Liver (tissue), 3 donors: ENCODE results near the gene SMAD7.

Source experiments
- CTCF ChIP-seq: fragments of 150-350 bp; IDR thresholded peaks from 2 replicates; pipeline ENCODE4 v1.5.1; 2017; ENCODE audit warnings: improper control_type of control experiment, low read depth, low read length; ENCODE audit not compliant: missing input control
- EGR1 ChIP-seq, 2 donors: IDR thresholded peaks; 2 replicates each; pipeline ENCODE4 v1.6.1; 2016 to 2018; ENCODE audit warnings: antibody characterized with exemption in 2 of 2, low read depth in 2 of 2
- GABPA ChIP-seq, 2 donors: IDR thresholded peaks in 1 of 2; conservative IDR thresholded peaks in 1 of 2; 2 replicates each; pipeline ENCODE4 v1.6.1; 2016; ENCODE audit warnings: antibody characterized with exemption in 2 of 2, mild to moderate bottlenecking in 1 of 2, moderate library complexity in 1 of 2
- HNF4A ChIP-seq, 2 donors: conservative IDR thresholded peaks; 2 replicates each; pipeline ENCODE4 v1.6.1; 2016; ENCODE audit warnings: antibody characterized with exemption in 2 of 2, mild to moderate bottlenecking in 2 of 2
- HNF4G ChIP-seq: IDR thresholded peaks from 2 replicates; pipeline ENCODE4 v1.6.1; 2016; ENCODE audit warnings: antibody characterized with exemption
- JUND ChIP-seq, 2 donors: IDR thresholded peaks; 2 replicates each; pipeline ENCODE4 v1.6.1; 2016; ENCODE audit warnings: antibody characterized with exemption in 2 of 2
- RAD21 ChIP-seq, 2 donors: IDR thresholded peaks; 2 replicates each; pipeline ENCODE4 v1.6.1; 2016; ENCODE audit warnings: antibody characterized with exemption in 2 of 2, mild to moderate bottlenecking in 2 of 2
- REST ChIP-seq: IDR thresholded peaks from 2 replicates; pipeline ENCODE4 v1.6.1; 2016; ENCODE audit warnings: antibody characterized with exemption, mild to moderate bottlenecking
- SP1 ChIP-seq: IDR thresholded peaks from 2 replicates; pipeline ENCODE4 v1.6.1; 2018; ENCODE audit warnings: antibody characterized with exemption, mild to moderate bottlenecking
- TAF1 ChIP-seq: conservative IDR thresholded peaks from 2 replicates; pipeline ENCODE4 v1.6.1; 2016; ENCODE audit warnings: antibody characterized with exemption, mild to moderate bottlenecking
- YY1 ChIP-seq: IDR thresholded peaks from 2 replicates; pipeline ENCODE4 v1.6.1; 2016; ENCODE audit warnings: antibody characterized with exemption, mild to moderate bottlenecking
- TF ChIP-seq, protein P1 (sequence below): IDR thresholded peaks from 2 replicates; pipeline ENCODE4 v1.6.1; 2016; ENCODE audit warnings: antibody characterized with exemption
- TF ChIP-seq, protein P2 (sequence below): IDR thresholded peaks from 2 replicates; pipeline ENCODE4 v1.6.1; 2016; ENCODE audit warnings: antibody characterized with exemption
- TF ChIP-seq, protein P3 (sequence below): IDR thresholded peaks from 2 replicates; pipeline ENCODE4 v1.6.1; 2016; ENCODE audit warnings: antibody characterized with exemption
- donor health status: healthy.
- donor health status: healthy.

DNA sequence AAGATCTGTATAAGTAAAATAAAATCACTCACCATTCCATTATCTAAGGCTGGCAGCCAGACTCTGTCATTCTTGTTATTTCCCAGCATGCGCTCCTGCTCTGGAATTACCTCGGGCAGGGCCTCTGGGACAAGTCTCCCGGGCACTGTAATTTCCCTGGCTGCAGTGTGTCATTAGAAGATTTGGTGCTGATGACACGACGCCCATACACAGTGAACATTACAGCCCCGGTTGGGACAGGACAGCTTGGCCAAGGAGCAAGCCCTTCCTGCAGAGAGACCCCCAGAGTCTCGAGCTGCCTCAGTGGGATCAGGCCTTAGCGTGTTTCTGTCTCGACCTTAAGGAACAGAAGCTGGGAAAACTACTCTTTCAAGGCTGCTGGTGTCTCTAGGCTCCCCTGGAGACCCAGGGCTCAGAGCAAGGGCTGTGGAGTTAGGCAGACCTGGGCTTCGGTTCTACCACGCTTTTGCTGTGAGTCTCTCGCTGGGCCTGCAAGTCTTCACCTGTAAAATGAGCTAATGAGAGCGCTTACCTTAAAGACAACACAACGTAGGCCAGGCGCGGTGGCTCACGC lies 39.7 kb downstream of the SMAD7 start:
- no peak for TF ChIP-seq GABPA (IDR thresholded peaks at IDR 0.05 in 1 of 2, conservative IDR thresholded peaks at IDR 0.05 in 1 of 2)
- no peak for TF ChIP-seq CTCF
- TF ChIP-seq TAF1: no peak
- TF ChIP-seq YY1: no peak
- TF ChIP-seq REST: no peak
- TF ChIP-seq, protein P1, sequence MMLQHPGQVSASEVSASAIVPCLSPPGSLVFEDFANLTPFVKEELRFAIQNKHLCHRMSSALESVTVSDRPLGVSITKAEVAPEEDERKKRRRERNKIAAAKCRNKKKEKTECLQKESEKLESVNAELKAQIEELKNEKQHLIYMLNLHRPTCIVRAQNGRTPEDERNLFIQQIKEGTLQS: no peak
- TF ChIP-seq RAD21 (IDR thresholded peaks at IDR 0.05): no peak
- TF ChIP-seq, protein P2, sequence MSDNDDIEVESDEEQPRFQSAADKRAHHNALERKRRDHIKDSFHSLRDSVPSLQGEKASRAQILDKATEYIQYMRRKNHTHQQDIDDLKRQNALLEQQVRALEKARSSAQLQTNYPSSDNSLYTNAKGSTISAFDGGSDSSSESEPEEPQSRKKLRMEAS: no peak
- TF ChIP-seq, protein P3, sequence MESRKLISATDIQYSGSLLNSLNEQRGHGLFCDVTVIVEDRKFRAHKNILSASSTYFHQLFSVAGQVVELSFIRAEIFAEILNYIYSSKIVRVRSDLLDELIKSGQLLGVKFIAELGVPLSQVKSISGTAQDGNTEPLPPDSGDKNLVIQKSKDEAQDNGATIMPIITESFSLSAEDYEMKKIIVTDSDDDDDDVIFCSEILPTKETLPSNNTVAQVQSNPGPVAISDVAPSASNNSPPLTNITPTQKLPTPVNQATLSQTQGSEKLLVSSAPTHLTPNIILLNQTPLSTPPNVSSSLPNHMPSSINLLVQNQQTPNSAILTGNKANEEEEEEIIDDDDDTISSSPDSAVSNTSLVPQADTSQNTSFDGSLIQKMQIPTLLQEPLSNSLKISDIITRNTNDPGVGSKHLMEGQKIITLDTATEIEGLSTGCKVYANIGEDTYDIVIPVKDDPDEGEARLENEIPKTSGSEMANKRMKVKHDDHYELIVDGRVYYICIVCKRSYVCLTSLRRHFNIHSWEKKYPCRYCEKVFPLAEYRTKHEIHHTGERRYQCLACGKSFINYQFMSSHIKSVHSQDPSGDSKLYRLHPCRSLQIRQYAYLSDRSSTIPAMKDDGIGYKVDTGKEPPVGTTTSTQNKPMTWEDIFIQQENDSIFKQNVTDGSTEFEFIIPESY: no peak
- no peak for TF ChIP-seq JUND (IDR thresholded peaks at IDR 0.05)
- TF ChIP-seq SP1: no peak
- no peak for TF ChIP-seq HNF4A (conservative IDR thresholded peaks at IDR 0.05)
- no peak for TF ChIP-seq EGR1 (IDR thresholded peaks at IDR 0.05; ENCODE audit: low read depth in 2 of 2)
- TF ChIP-seq HNF4G: no peak
